Bronchial epithelial cell (primary cell): ENCODE measurements around the gene JPT2. TPM values are rescaled to one million over a fixed set of nuclear protein-coding genes. Genes with fewer than 3 reads are reported as not detected.
"Not testable (repeated sequence)": the region's sequence is repeated elsewhere in the genome, so short reads cannot be mapped to it uniquely, and the experiment has no call there.

Experiments
- DNase-seq: peaks from one replicate; pipeline ENCODE4 v3.0.0-alpha.2; 2010; ENCODE audit warnings: low read depth
- FAIRE-seq: peaks from 2 replicates; lab custom pipeline; 2011; peaks lifted over from hg19 to GRCh38; lab: Jason Lieb, UNC
- H3K27me3 ChIP-seq: 2 replicates; pipeline ENCODE4 v1.5.1; 2011; ENCODE audit warnings: low read length; ENCODE audit not compliant: control insufficient read depth, insufficient read depth
- H3K36me3 ChIP-seq: 2 replicates; pipeline ENCODE4 v1.5.1; 2011; ENCODE audit warnings: low read length; ENCODE audit not compliant: control insufficient read depth, insufficient read depth
- H3K4me3 ChIP-seq: 2 replicates; pipeline ENCODE4 v1.5.1; 2011; ENCODE audit warnings: mild to moderate bottlenecking, low read depth, low read length, control low read depth
- CTCF ChIP-seq: IDR thresholded peaks from 2 replicates; pipeline ENCODE4 v1.5.1; 2011; ENCODE audit warnings: mild to moderate bottlenecking, moderate library complexity, low read length, control low read depth, inconsistent platforms; ENCODE audit not compliant: insufficient read depth, severe bottlenecking
- total RNA-seq: library from RNA; depleted of rRNA; stranded (reverse); fragments of >200 nt; gene quantifications from 2 replicates; pipeline ENCODE4 v1.2.1, GENCODE V29; 2014

JPT2 gene
- total RNA-seq, 1 donor from 2014 or later = 59.2 TPM

- no peak for TF ChIP-seq CTCF
- Histone ChIP-seq H3K36me3 (peaks cover 14% of the 10 kb centered on the region), H3K4me3 (no peak overlapping the region), H3K27me3 (no peaks in the 10 kb centered on the region)
- DNase-seq = no peak
- no peak for FAIRE-seq
Measured at GRCh38 chr16:1700246-1700645, 22.2 kb downstream of the JPT2 start.

GRCh38 chr16:1701216-1701878 is 23.3 kb downstream of the JPT2 start:
- DNase-seq (peak; percentile 91), FAIRE-seq (no peak)
- Histone ChIP-seq H3K4me3 (no peak overlapping the region), H3K36me3 (peaks cover 13% of the 10 kb centered on the region), H3K27me3 (no peaks in the 10 kb centered on the region)
- TF ChIP-seq CTCF = no peak

DNA sequence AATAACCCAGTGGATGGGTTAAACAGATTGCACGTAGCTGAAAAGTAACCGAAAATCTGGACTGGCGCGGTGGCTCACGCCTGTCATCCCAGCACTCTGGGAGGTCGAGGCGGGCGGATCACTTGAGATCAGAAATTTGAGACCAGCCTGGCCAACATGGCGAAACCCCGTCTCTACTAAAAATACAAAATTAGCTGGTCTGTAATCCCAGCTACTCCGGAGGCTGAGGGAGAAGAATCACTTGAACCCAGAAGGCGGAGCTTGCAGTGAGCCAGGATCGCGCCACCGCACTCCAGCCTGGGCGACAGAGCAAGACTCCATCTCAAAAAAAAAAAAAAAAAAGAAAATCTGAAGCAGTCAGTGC is 27.2 kb downstream of the JPT2 start:
- not testable (repeated sequence) for H3K27me3 ChIP-seq, FAIRE-seq, H3K36me3 ChIP-seq, DNase-seq
- peak overlapping the region; percentile 88 for H3K4me3 ChIP-seq

DNA sequence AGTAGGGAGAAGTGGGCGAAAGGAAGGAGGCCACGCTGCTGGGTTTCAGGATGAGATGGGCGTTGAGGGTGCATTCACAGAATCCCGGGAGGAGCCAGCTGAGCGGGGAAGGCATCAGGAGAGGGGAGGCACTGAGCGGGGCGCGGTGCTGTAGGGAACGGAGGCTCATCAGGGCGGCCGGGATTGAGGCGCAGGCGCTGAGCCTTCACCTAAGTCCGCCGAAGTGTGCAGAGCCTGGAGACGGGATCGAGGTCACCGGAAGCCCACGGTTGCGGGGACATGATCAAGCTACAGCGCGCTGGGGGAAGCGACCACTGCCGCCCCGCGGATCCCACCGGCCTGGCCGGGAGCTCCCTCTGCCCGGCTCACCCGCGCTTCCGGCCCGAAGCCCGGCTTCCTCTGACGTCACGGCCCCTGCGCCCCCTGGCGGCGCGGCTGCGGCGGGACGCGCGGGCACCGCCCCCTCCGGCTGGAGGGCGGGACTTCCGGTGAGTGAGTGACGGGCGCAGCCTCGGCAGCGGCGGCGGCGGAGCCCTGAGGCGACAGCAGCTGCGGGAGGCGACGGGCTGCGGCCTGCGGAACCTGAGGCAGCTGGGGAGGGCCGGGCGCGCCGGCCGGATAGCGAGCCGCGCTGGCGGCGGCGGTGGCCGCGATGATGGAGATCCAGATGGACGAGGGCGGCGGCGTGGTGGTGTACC is 27.8 kb downstream of the JPT2 start, which contains the start of gene MAPK8IP3:
MAPK8IP3 (plus strand) TSS at position 508 of the 698 bp plus-strand sequence; CDS start at position 653, 145 bp downstream.
- peak; percentile 77 for TF ChIP-seq CTCF
- Histone ChIP-seq H3K4me3 (peak within 1 kb of the TSS; percentile 88), H3K27me3 (no peaks in the 10 kb centered on the region), H3K36me3 (peaks cover 5% of the 10 kb centered on the region)
- FAIRE-seq = no peak
- DNase-seq = peak; percentile 78

DNA sequence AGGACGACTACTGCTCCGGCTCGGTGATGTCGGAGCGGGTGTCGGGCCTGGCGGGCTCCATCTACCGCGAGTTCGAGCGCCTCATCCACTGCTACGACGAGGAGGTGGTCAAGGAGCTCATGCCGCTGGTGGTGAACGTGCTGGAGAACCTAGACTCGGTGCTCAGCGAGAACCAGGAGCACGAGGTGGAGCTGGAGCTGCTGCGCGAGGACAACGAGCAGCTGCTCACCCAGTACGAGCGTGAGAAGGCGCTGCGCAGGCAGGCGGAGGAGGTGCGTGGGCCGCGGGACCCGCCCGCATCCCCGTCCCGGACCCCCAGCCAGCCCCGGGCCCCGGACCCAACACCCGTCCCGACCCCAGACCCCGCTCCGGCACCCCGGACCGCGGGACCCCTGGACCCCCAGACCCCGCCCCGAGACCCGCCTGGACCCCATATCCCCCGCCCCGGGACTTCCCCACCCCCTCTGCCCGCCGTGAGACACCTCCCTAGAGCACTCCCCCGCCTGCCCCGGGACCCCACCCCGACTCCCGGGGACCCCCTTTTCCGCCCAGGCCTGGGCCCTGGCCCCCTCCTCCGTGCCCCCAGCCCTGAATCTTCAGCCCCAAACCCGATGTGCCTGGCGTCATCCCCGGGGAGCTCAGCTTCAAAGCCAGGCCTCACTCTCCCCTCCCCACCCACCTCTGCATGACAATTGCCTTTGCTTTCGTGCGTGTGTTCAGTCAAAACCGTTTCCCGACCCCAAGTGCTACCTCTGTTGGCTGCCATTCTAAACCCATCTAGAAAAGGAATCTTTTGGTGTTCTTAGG is 28.5 kb downstream of the JPT2 start:
- Histone ChIP-seq H3K27me3 (no peaks in the 10 kb centered on the region), H3K36me3 (peaks cover 5% of the 10 kb centered on the region), H3K4me3 (peak overlapping the region; percentile 88)
- FAIRE-seq (no peak), DNase-seq (no peak)
- TF ChIP-seq CTCF = peak; percentile 1
